Measurements from ENCODE around the gene OR14A16.
A peak's percentile ranks its signal among the peaks of the same experiment; 100 is the strongest.

The OR14A16 gene

GRCh38 chr1:247824023-247824422 lies at the start of gene OR14A16:
TSS of gene OR14A16 (minus strand) at chr1:247824119. CDS start at chr1:247815729, 8,390 bp downstream.
- Mint-ChIP-seq H3K27ac (no peak within 1 kb of the TSS), H3K9me3 (ENCODE audit: low read depth) (no peaks in the 10 kb centered on the region), H3K4me1 (ENCODE audit: low read depth) (no peaks in the 10 kb centered on the region), H3K4me3 (no peak within 1 kb of the TSS), H3K27me3 (no peaks in the 10 kb centered on the region), H3K36me3 (no peaks in the 10 kb centered on the region)

- Mint-ChIP-seq H3K36me3 (no peaks in the 10 kb centered on the region), H3K27me3 (peaks cover 8% of the 10 kb centered on the region), H3K27ac (no peak overlapping the region), H3K4me3 (no peak overlapping the region), H3K4me1 (ENCODE audit: low read depth) (no peaks in the 10 kb centered on the region), H3K9me3 (ENCODE audit: low read depth) (peaks cover 4% of the 10 kb centered on the region)
These were observed 41.5 kb upstream of the OR14A16 start for GRCh38 chr1:247865416-247865815.

- H3K27ac Mint-ChIP-seq: peak overlapping the region; percentile 50
These were observed 40.7 kb upstream of the OR14A16 start for GRCh38 chr1:247864644-247865043.

GRCh38 chr1:247862756-247863155 lies 38.8 kb upstream of the OR14A16 start:
- no peak overlapping the region for H3K27ac Mint-ChIP-seq
- no peak overlapping the region for H3K4me3 Mint-ChIP-seq
- peaks cover 23% of the 10 kb centered on the region for H3K27me3 Mint-ChIP-seq
- H3K36me3 Mint-ChIP-seq: no peaks in the 10 kb centered on the region
- no peaks in the 10 kb centered on the region for H3K9me3 Mint-ChIP-seq (ENCODE audit: low read depth)
- peaks cover 5% of the 10 kb centered on the region for H3K4me1 Mint-ChIP-seq (ENCODE audit: low read depth)

More at GRCh38 chr1:247864644-247865043, 40.7 kb upstream of the OR14A16 start:
- no peaks in the 10 kb centered on the region for H3K36me3 Mint-ChIP-seq
- H3K9me3 Mint-ChIP-seq (ENCODE audit: low read depth): peaks cover 2% of the 10 kb centered on the region
- no peaks in the 10 kb centered on the region for H3K4me1 Mint-ChIP-seq (ENCODE audit: low read depth)
- peaks cover 15% of the 10 kb centered on the region for H3K27me3 Mint-ChIP-seq
- no peak overlapping the region for H3K4me3 Mint-ChIP-seq

GRCh38 chr1:247857985-247858619 lies 34.2 kb upstream of the OR14A16 start:
- Mint-ChIP-seq H3K9me3 (ENCODE audit: low read depth) (no peaks in the 10 kb centered on the region), H3K4me1 (ENCODE audit: low read depth) (peaks cover 8% of the 10 kb centered on the region), H3K36me3 (no peaks in the 10 kb centered on the region), H3K27ac (no peak overlapping the region), H3K27me3 (peaks cover 41% of the 10 kb centered on the region), H3K4me3 (peak overlapping the region; percentile 84)

GRCh38 chr1:247857069-247857984 lies 33.4 kb upstream of the OR14A16 start, which contains the start of gene TRIM58:
TSS of gene TRIM58 (plus strand) at chr1:247857187. CDS start at chr1:247857247, 60 bp downstream.
- Mint-ChIP-seq H3K27ac (no peak within 1 kb of the TSS), H3K4me3 (peak within 1 kb of the TSS; percentile 84), H3K4me1 (ENCODE audit: low read depth) (peaks cover 8% of the 10 kb centered on the region), H3K9me3 (ENCODE audit: low read depth) (no peaks in the 10 kb centered on the region), H3K36me3 (no peaks in the 10 kb centered on the region), H3K27me3 (peaks cover 41% of the 10 kb centered on the region)

- H3K9me3 Mint-ChIP-seq (ENCODE audit: low read depth): no peaks in the 10 kb centered on the region
- peak overlapping the region; percentile 78 for H3K4me3 Mint-ChIP-seq
- H3K27ac Mint-ChIP-seq: no peak overlapping the region
- H3K4me1 Mint-ChIP-seq (ENCODE audit: low read depth): peaks cover 8% of the 10 kb centered on the region
- H3K36me3 Mint-ChIP-seq: no peaks in the 10 kb centered on the region
- H3K27me3 Mint-ChIP-seq: peaks cover 43% of the 10 kb centered on the region
These were observed 32.0 kb upstream of the OR14A16 start for GRCh38 chr1:247855911-247856310.

GRCh38 chr1:247854899-247855545 lies 31.1 kb upstream of the OR14A16 start:
- no peak overlapping the region for H3K4me3 Mint-ChIP-seq
- H3K36me3 Mint-ChIP-seq: no peaks in the 10 kb centered on the region
- no peak overlapping the region for H3K27ac Mint-ChIP-seq
- H3K9me3 Mint-ChIP-seq (ENCODE audit: low read depth): no peaks in the 10 kb centered on the region
- peaks cover 8% of the 10 kb centered on the region for H3K4me1 Mint-ChIP-seq (ENCODE audit: low read depth)
- peaks cover 36% of the 10 kb centered on the region for H3K27me3 Mint-ChIP-seq

- Mint-ChIP-seq H3K9me3 (ENCODE audit: low read depth) (no peaks in the 10 kb centered on the region), H3K27ac (no peak overlapping the region), H3K36me3 (no peaks in the 10 kb centered on the region), H3K4me1 (ENCODE audit: low read depth) (no peaks in the 10 kb centered on the region), H3K27me3 (peaks cover 13% of the 10 kb centered on the region), H3K4me3 (no peak overlapping the region)
These were observed 25.7 kb upstream of the OR14A16 start for GRCh38 chr1:247849616-247850015.

- no peaks in the 10 kb centered on the region for H3K36me3 Mint-ChIP-seq
- no peak overlapping the region for H3K27ac Mint-ChIP-seq
- no peak overlapping the region for H3K4me3 Mint-ChIP-seq
- no peaks in the 10 kb centered on the region for H3K4me1 Mint-ChIP-seq (ENCODE audit: low read depth)
- H3K9me3 Mint-ChIP-seq (ENCODE audit: low read depth): no peaks in the 10 kb centered on the region
- peaks cover 8% of the 10 kb centered on the region for H3K27me3 Mint-ChIP-seq
These were observed 24.4 kb upstream of the OR14A16 start for GRCh38 chr1:247848346-247848745.

GRCh38 chr1:247845693-247846017 lies 21.7 kb upstream of the OR14A16 start:
- H3K9me3 Mint-ChIP-seq (ENCODE audit: low read depth): no peaks in the 10 kb centered on the region
- no peaks in the 10 kb centered on the region for H3K4me1 Mint-ChIP-seq (ENCODE audit: low read depth)
- H3K27me3 Mint-ChIP-seq: no peaks in the 10 kb centered on the region
- H3K36me3 Mint-ChIP-seq: no peaks in the 10 kb centered on the region
- no peak overlapping the region for H3K27ac Mint-ChIP-seq
- H3K4me3 Mint-ChIP-seq: no peak overlapping the region

GRCh38 chr1:247845011-247845692 lies 21.2 kb upstream of the OR14A16 start:
- Mint-ChIP-seq H3K4me3 (no peak overlapping the region), H3K9me3 (ENCODE audit: low read depth) (no peaks in the 10 kb centered on the region), H3K36me3 (no peaks in the 10 kb centered on the region), H3K4me1 (ENCODE audit: low read depth) (no peaks in the 10 kb centered on the region), H3K27me3 (no peaks in the 10 kb centered on the region), H3K27ac (no peak overlapping the region)

GRCh38 chr1:247843411-247843810 lies 19.5 kb upstream of the OR14A16 start:
- H3K4me1 Mint-ChIP-seq (ENCODE audit: low read depth): no peaks in the 10 kb centered on the region
- H3K4me3 Mint-ChIP-seq: no peak overlapping the region
- no peak overlapping the region for H3K27ac Mint-ChIP-seq
- no peaks in the 10 kb centered on the region for H3K9me3 Mint-ChIP-seq (ENCODE audit: low read depth)
- no peaks in the 10 kb centered on the region for H3K36me3 Mint-ChIP-seq
- H3K27me3 Mint-ChIP-seq: no peaks in the 10 kb centered on the region

- H3K36me3 Mint-ChIP-seq: no peaks in the 10 kb centered on the region
- no peaks in the 10 kb centered on the region for H3K9me3 Mint-ChIP-seq (ENCODE audit: low read depth)
- H3K4me1 Mint-ChIP-seq (ENCODE audit: low read depth): no peaks in the 10 kb centered on the region
- H3K27ac Mint-ChIP-seq: no peak within 1 kb of the TSS
- peaks cover 2% of the 10 kb centered on the region for H3K27me3 Mint-ChIP-seq
- H3K4me3 Mint-ChIP-seq: no peak within 1 kb of the TSS
These were observed 17.9 kb upstream of the OR14A16 start, which contains the start of gene OR11L1 for GRCh38 chr1:247841796-247842195. TSS of gene OR11L1 (minus strand) at chr1:247841896. CDS start at chr1:247841896, 0 bp downstream.

Data from activated naive CD8-positive, alpha-beta T cell (primary cell).